Measurements from ENCODE around the gene JAZF1. TPM values are rescaled to one million over a fixed set of nuclear protein-coding genes. Genes with fewer than 3 reads are reported as not detected.

Gene JAZF1
- polyA plus RNA-seq, 1 donor: 11.4 TPM

DNA sequence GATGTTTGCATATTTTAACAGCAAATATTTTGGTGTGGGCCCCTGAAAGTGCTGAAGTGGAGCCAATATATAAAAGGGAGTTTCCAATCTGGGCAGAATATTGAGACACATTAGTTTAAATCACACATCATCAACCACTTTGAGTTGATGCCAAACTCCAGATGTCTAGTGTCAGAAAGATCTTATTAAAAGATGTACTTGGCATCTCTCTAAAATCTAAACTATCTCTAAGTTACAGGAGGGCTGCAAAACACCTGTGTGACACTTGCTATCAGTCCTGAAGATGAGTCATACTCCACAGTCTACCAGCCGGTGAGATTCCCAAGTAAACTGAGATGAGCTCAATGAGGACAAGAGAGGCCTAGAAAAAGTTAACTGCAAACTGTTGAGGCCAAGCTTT is 11.4 kb downstream of the JAZF1 start:
- H3K27ac ChIP-seq (ENCODE audit: low read length): no peak overlapping the region

DNA sequence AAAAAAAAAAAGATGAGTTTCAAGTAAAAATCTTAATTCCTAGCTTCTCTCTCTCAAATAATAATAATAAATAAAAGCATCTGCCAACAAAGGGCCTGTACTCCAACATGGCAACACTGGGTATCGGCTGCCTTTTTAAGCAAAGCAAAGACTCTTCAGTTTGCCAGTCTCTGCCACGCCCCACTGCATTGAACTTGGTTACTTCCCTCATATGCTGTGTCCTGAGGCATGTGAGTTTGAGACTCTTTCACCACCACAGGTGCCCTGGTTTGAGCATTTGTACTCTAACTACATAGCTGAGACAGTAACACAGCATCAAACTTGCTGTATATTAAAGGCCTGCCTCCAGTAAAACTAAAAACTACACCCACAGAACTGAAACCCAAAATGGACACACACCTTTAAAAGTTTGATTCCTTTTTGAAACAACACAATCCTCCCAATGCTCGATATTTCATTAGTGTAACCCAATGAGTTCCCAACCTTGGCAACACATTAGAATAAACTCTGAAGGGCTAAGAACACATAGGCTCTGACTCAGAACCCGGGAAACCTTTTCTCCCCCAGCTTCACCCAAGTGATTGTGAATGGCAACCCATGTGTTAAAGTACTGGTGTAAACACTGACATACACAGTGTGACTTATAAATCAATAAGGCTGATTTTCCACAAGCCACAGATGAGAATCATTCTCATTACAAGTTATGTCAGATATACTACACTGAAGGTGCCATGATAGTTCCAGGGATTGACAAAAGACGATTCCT is 12.0 kb downstream of the JAZF1 start:
- DNase-seq: no peak
- no CpG with 5 or more reads among the region's 5 CpGs for WGBS (ENCODE audit: insufficient coverage, low lambda C conversion rate)
- Histone ChIP-seq H3K36me3 (ENCODE audit: control insufficient read depth, insufficient read depth, low read length) (no peaks in the 10 kb centered on the region), H3K27me3 (ENCODE audit: control insufficient read depth, insufficient read depth, low read length) (no peaks in the 10 kb centered on the region), H3K4me3 (ENCODE audit: low read length) (no peak overlapping the region), H3K27ac (ENCODE audit: low read length) (no peak overlapping the region), H3K4me1 (ENCODE audit: control insufficient read depth, insufficient read depth, low read length) (no peaks in the 10 kb centered on the region), H3K9me3 (ENCODE audit: control insufficient read depth, low read depth, low read length) (no peaks in the 10 kb centered on the region)

More for the DNA sequence above, 11.4 kb downstream of the JAZF1 start:
- no CpG with 5 or more reads among the region's 1 CpG for WGBS (ENCODE audit: insufficient coverage, low lambda C conversion rate)
- DNase-seq: peak in 1 of 2 donors; percentile 14
- Histone ChIP-seq H3K9me3 (ENCODE audit: control insufficient read depth, low read depth, low read length) (no peaks in the 10 kb centered on the region), H3K4me1 (ENCODE audit: control insufficient read depth, insufficient read depth, low read length) (no peaks in the 10 kb centered on the region), H3K4me3 (ENCODE audit: low read length) (no peak overlapping the region), H3K36me3 (ENCODE audit: control insufficient read depth, insufficient read depth, low read length) (no peaks in the 10 kb centered on the region), H3K27me3 (ENCODE audit: control insufficient read depth, insufficient read depth, low read length) (no peaks in the 10 kb centered on the region)

DNA sequence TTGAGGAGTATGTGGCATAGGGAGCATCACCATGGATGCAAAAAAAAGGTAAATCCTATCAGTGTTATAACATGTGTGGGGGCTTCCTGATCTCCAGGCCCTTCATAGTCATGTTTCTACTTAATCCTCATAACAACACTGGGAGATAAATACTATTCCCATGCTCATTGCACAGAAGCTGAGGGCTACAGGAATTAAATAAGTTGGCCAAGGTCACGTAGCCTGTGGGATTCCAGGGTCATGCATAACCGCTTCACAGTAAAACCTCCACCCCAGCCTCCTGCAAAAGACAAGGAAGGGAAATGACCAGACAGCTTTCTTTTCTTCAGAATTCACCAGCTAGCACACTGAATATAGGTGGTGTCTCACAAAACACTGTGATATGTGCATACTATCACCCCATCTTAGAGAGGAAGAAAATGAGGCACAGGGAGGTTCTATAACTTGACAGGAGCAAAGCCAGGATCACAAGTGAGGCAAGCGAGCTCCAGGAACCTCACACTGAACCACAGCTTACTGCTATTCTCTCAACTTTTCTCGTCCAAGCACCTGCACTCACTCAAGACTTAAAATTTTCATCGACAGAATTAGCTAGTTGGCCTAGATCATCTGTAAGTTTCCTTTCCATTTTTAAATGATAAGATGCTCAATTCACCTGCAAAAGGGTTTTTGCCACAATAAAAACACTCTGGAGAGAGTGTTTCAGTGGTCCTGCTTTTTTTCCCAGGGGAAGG is 13.4 kb downstream of the JAZF1 start:
- H3K27me3 ChIP-seq (ENCODE audit: control insufficient read depth, insufficient read depth, low read length): no peaks in the 10 kb centered on the region
- H3K4me3 ChIP-seq (ENCODE audit: low read length): no peak overlapping the region
- WGBS (ENCODE audit: insufficient coverage, low lambda C conversion rate): 80% methylated on average over 1 of the region's 5 CpGs
- H3K27ac ChIP-seq (ENCODE audit: low read length): no peak overlapping the region
- no peaks in the 10 kb centered on the region for H3K36me3 ChIP-seq (ENCODE audit: control insufficient read depth, insufficient read depth, low read length)
- no peak for DNase-seq
- H3K4me1 ChIP-seq (ENCODE audit: control insufficient read depth, insufficient read depth, low read length): no peaks in the 10 kb centered on the region
- no peaks in the 10 kb centered on the region for H3K9me3 ChIP-seq (ENCODE audit: control insufficient read depth, low read depth, low read length)

DNA sequence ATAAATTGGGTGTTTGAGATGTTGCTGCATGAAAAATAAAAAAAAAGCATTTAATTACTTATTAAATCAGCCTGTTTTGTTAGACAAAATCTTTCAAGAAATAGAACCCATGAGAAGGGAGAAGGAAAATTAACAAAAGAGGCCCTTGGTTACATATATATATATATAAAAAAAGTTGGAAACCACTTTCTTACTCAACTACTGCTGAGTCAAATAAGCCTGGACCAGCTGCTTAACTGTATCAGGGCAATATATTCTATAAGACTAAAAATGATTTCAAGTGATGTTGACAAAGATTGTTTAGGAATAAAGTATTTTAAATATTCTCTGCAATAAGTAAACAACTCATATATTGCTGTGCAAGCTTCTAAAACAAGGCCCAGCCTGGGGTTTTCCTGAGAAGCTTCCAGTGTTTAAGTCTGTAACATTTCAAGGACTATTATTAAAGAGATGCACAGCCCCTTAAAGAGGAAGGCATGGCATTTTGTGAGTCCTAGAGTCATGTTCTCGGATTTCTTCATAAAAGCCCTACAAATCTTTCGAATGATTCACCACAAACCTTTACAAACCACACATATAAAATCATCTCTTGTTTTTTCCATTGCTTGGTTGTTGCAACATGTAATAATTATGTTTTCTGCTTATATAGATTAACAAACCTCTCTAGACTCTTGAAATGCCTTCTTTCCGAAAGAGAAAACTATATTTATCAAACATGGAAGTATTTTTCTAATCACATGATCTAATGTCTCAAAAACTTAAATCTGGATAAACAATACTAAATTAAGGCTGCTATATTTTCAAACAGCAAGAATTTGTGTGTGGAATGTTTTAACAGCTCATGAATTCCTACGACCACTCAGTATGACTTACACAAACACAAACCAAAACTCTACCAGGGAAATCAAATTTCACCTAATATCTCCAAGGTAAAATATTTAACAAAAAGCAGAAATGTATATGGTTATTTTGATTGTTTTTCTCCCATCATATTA is 14.3 kb downstream of the JAZF1 start:
- H3K27ac ChIP-seq (ENCODE audit: low read length): no peak overlapping the region
- no peaks in the 10 kb centered on the region for H3K36me3 ChIP-seq (ENCODE audit: control insufficient read depth, insufficient read depth, low read length)
- WGBS (ENCODE audit: insufficient coverage, low lambda C conversion rate): 64% methylated on average over 2 of the region's 4 CpGs
- DNase-seq: no peak
- no peaks in the 10 kb centered on the region for H3K27me3 ChIP-seq (ENCODE audit: control insufficient read depth, insufficient read depth, low read length)
- no peak overlapping the region for H3K4me3 ChIP-seq (ENCODE audit: low read length)
- no peaks in the 10 kb centered on the region for H3K4me1 ChIP-seq (ENCODE audit: control insufficient read depth, insufficient read depth, low read length)
- H3K9me3 ChIP-seq (ENCODE audit: control insufficient read depth, low read depth, low read length): no peaks in the 10 kb centered on the region

DNA sequence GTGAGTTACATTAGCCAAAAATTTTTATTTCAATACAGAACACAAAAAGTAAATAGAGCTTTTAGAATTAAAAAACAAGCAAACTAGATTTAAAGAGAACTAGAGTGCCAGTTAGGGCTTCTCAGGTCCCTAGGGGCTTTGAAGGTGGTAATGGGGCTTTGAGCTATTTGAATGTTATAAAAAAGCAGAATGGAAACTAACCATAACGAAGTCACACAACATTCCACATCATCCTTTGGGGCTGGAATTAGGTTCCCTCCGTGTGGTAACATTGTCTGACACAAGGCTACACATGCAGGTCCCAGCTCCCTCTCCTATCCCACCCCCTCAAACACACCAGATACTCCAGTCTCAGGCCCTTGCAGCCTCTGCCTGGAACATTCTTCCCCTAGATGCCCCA is 15.3 kb downstream of the JAZF1 start:
- no CpG with 5 or more reads among the region's 2 CpGs for WGBS (ENCODE audit: insufficient coverage, low lambda C conversion rate)
- H3K9me3 ChIP-seq (ENCODE audit: control insufficient read depth, low read depth, low read length): no peaks in the 10 kb centered on the region
- no peaks in the 10 kb centered on the region for H3K4me1 ChIP-seq (ENCODE audit: control insufficient read depth, insufficient read depth, low read length)
- H3K27me3 ChIP-seq (ENCODE audit: control insufficient read depth, insufficient read depth, low read length): no peaks in the 10 kb centered on the region
- H3K4me3 ChIP-seq (ENCODE audit: low read length): no peak overlapping the region
- H3K27ac ChIP-seq (ENCODE audit: low read length): no peak overlapping the region
- no peak for DNase-seq
- no peaks in the 10 kb centered on the region for H3K36me3 ChIP-seq (ENCODE audit: control insufficient read depth, insufficient read depth, low read length)

DNA sequence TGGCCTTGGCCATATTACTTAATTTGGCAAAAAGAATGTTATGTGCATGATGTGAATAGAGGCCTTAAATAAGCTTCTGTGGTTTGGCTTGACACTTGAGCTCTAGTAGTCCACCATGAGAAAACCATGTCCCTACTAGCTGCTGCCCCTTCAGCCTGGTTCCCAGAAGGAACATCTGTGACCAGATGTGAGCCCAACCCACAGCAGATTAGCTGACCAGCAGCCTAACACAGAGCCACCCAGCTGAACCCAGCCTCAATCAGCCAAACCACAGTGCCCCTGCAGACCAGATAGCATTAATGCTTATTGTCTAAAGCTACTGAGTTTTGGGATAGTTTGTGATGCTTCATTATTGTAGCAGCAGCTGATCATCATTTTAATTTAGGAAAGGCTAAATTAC is 16.6 kb downstream of the JAZF1 start:
- Histone ChIP-seq H3K27me3 (ENCODE audit: control insufficient read depth, insufficient read depth, low read length) (no peaks in the 10 kb centered on the region), H3K4me1 (ENCODE audit: control insufficient read depth, insufficient read depth, low read length) (no peaks in the 10 kb centered on the region)

DNA sequence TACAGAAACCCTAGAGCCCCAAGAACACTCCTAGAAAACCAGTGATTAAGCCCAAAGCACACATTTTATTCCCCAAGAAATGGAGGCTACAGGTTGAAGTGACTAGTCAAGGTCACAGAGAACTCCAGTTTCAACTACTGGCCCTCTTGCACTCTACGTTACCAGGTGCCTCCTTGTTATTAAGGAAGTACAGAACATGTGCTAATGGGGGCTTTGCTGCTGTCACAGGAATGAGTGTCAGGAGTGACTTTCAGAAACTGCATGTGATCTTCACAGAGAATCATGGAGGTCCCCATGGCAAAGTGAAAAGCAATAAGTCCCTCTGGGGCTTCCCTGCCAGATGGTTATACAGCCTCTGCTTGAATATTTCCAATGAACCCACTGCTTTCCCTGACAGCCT is 19.3 kb downstream of the JAZF1 start:
- Histone ChIP-seq H3K27ac (ENCODE audit: low read length) (no peak overlapping the region), H3K27me3 (ENCODE audit: control insufficient read depth, insufficient read depth, low read length) (no peaks in the 10 kb centered on the region), H3K36me3 (ENCODE audit: control insufficient read depth, insufficient read depth, low read length) (no peaks in the 10 kb centered on the region), H3K4me1 (ENCODE audit: control insufficient read depth, insufficient read depth, low read length) (no peaks in the 10 kb centered on the region), H3K4me3 (ENCODE audit: low read length) (no peak overlapping the region), H3K9me3 (ENCODE audit: control insufficient read depth, low read depth, low read length) (no peaks in the 10 kb centered on the region)
- no CpG with 5 or more reads among the region's 1 CpG for WGBS (ENCODE audit: insufficient coverage, low lambda C conversion rate)
- no peak for DNase-seq

More for the DNA sequence above, 16.6 kb downstream of the JAZF1 start:
- no peak overlapping the region for H3K4me3 ChIP-seq (ENCODE audit: low read length)
- no peaks in the 10 kb centered on the region for H3K9me3 ChIP-seq (ENCODE audit: control insufficient read depth, low read depth, low read length)
- no peak for DNase-seq
- no peak overlapping the region for H3K27ac ChIP-seq (ENCODE audit: low read length)
- H3K36me3 ChIP-seq (ENCODE audit: control insufficient read depth, insufficient read depth, low read length): no peaks in the 10 kb centered on the region

DNA sequence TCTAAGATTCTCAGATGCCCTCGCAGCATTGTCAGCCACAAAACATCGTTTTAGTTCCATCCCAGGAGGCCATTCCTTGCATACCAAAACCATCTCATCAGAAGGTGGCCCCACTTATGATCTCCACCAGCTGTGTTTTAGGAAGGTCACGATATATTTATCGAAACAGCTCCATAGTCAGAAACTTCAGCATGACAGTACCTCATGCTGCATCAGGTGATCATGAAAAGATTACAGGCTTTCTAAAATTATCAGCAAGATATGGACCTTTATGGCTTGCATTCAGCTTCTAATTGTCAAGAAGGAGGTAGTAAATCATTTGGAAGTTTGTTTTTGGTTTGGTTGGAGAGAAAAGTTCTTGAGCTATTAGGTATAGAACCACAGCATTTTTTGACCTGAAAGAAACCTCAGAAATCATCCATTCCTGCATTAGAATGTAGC is 20.0 kb downstream of the JAZF1 start:
- Histone ChIP-seq H3K4me3 (ENCODE audit: low read length) (no peak overlapping the region), H3K27me3 (ENCODE audit: control insufficient read depth, insufficient read depth, low read length) (no peaks in the 10 kb centered on the region), H3K36me3 (ENCODE audit: control insufficient read depth, insufficient read depth, low read length) (no peaks in the 10 kb centered on the region), H3K4me1 (ENCODE audit: control insufficient read depth, insufficient read depth, low read length) (no peaks in the 10 kb centered on the region), H3K9me3 (ENCODE audit: control insufficient read depth, low read depth, low read length) (no peaks in the 10 kb centered on the region), H3K27ac (ENCODE audit: low read length) (no peak overlapping the region)
- WGBS (ENCODE audit: insufficient coverage, low lambda C conversion rate): no CpG with 5 or more reads among the region's 4 CpGs
- no peak for DNase-seq

DNA sequence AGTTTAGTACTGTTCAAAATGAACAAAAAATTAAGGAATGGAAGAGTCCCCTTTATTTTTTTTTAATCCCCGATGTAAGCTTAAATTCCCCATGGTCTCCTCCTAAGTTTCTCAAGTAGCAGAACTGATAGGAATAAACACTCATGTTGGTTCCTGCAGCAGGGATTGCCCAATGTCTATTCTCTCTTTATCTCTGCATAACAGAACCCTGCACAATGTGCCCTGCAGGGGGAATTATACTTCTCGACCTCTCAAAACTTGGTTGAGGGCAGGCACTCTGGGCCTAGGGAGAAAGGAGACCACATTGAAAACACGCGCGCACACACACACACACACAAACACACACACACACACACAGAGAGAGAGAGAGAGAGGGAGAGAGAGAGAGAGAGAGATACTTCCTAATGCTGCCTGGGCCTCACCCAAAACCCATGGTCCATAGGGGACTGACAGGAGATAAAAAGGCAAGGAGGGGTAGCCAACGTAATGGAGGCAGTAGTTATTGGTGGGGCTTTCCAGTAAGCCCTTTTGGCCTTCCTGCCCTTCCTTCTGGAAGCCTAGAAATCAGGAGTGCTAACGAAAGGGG is 22.7 kb downstream of the JAZF1 start:
- DNase-seq: no peak
- Histone ChIP-seq H3K36me3 (ENCODE audit: control insufficient read depth, insufficient read depth, low read length) (no peaks in the 10 kb centered on the region), H3K27me3 (ENCODE audit: control insufficient read depth, insufficient read depth, low read length) (no peaks in the 10 kb centered on the region), H3K9me3 (ENCODE audit: control insufficient read depth, low read depth, low read length) (no peaks in the 10 kb centered on the region), H3K4me3 (ENCODE audit: low read length) (no peak overlapping the region), H3K27ac (ENCODE audit: low read length) (no peak overlapping the region), H3K4me1 (ENCODE audit: control insufficient read depth, insufficient read depth, low read length) (no peaks in the 10 kb centered on the region)
- 100% methylated on average over 1 of the region's 7 CpGs for WGBS (ENCODE audit: insufficient coverage, low lambda C conversion rate)

Measured in large intestine (tissue), 3 donors.